WTC11 (cell line): ENCODE results near the gene PDSS2.

Experiments
- CREM ChIP-seq: sonication (generic); formaldehyde crosslinking; IDR thresholded peaks from 2 replicates; pipeline ENCODE4 v1.8.1; 2022; ENCODE audit warnings: mild to moderate bottlenecking, missing genetic modification reagents, moderate library complexity
- E2F5 ChIP-seq: sonication (generic); formaldehyde crosslinking; IDR thresholded peaks from 2 replicates; pipeline ENCODE4 v1.8.1; 2022; ENCODE audit warnings: mild to moderate bottlenecking, moderate library complexity, missing genetic modification reagents
- FOXK1 ChIP-seq: sonication (generic); formaldehyde crosslinking; IDR thresholded peaks from 2 replicates; pipeline ENCODE4 v1.8.0; 2022; ENCODE audit warnings: mild to moderate bottlenecking, moderate library complexity, missing genetic modification reagents
- JUN ChIP-seq: sonication (generic); formaldehyde crosslinking; IDR thresholded peaks from 2 replicates; pipeline ENCODE4 v1.8.0; 2023; ENCODE audit warnings: mild to moderate bottlenecking, missing genetic modification reagents
- SMAD3 ChIP-seq: sonication (generic); formaldehyde crosslinking; IDR thresholded peaks from 2 replicates; pipeline ENCODE4 v1.8.0; 2022; ENCODE audit warnings: missing genetic modification reagents, mild to moderate bottlenecking, borderline replicate concordance
- SP1 ChIP-seq: sonication (generic); formaldehyde crosslinking; conservative IDR thresholded peaks from 2 replicates; pipeline ENCODE4 v1.8.1; 2022; ENCODE audit warnings: missing genetic modification reagents
- TEAD4 ChIP-seq: sonication (generic); formaldehyde crosslinking; IDR thresholded peaks from 2 replicates; pipeline ENCODE4 v1.8.0; 2022; ENCODE audit warnings: mild to moderate bottlenecking, missing genetic modification reagents
- ZNF396 ChIP-seq: fragments of 250-450 bp; sonication (Bioruptor Pico); IDR thresholded peaks from 2 replicates; pipeline ENCODE4 v1.8.0; 2021; ENCODE audit warnings: mild to moderate bottlenecking, moderate library complexity, borderline replicate concordance
- TF ChIP-seq, protein P1 (sequence below): fragments of 200-600 bp; IDR thresholded peaks from 2 replicates; pipeline ENCODE4 v1.8.0; 2022; ENCODE audit warnings: antibody characterized with exemption

DNA sequence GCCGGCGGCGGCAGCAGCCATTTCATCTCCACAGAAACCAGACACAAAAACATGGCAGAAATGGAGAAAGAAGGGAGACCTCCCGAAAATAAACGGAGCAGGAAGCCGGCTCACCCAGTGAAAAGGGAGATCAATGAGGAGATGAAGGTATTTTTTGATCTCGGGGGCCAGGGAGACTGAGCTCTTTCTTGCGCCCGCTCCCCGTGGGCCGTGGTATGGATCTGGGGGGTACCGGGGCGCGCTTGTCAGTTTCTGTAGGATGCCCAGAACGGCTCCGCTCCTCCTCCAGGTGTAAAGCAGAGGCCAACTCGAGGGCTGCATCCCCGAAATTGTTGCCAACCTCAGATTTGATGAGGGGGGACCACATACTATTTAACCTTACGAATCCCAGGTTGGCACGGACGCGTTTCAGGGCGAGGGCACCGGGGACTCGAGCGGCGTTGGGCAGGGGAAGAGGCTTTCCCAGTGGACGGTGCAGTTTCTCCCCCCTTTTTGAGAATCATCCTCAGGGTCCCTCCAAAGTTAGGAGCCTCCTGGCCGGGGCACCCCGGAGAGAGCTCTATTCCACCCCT is 31.3 kb upstream of the PDSS2 start:
- TF ChIP-seq, protein P1, sequence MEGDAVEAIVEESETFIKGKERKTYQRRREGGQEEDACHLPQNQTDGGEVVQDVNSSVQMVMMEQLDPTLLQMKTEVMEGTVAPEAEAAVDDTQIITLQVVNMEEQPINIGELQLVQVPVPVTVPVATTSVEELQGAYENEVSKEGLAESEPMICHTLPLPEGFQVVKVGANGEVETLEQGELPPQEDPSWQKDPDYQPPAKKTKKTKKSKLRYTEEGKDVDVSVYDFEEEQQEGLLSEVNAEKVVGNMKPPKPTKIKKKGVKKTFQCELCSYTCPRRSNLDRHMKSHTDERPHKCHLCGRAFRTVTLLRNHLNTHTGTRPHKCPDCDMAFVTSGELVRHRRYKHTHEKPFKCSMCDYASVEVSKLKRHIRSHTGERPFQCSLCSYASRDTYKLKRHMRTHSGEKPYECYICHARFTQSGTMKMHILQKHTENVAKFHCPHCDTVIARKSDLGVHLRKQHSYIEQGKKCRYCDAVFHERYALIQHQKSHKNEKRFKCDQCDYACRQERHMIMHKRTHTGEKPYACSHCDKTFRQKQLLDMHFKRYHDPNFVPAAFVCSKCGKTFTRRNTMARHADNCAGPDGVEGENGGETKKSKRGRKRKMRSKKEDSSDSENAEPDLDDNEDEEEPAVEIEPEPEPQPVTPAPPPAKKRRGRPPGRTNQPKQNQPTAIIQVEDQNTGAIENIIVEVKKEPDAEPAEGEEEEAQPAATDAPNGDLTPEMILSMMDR = no peak
- TF ChIP-seq FOXK1 (CRISPR knock-in tag) = no peak
- no peak for TF ChIP-seq SMAD3 (CRISPR knock-in tag)
- TF ChIP-seq E2F5 (CRISPR knock-in tag) = no peak
- TF ChIP-seq ZNF396 (CRISPR knock-in tag) = no peak
- TF ChIP-seq CREM (CRISPR knock-in tag) = no peak
- TF ChIP-seq JUN (CRISPR knock-in tag) = no peak
- TF ChIP-seq TEAD4 = no peak
- no peak for TF ChIP-seq SP1 (CRISPR knock-in tag)
